Neural cell (in vitro differentiated cells): ENCODE results near the gene CCDC90B.

Source experiments
- CTCF ChIP-seq: fragments of 450-650 bp; IDR thresholded peaks from 2 replicates; pipeline ENCODE4 v1.5.1; 2014; ENCODE audit warnings: antibody characterized with exemption, mild to moderate bottlenecking, moderate library complexity; ENCODE audit not compliant: poor library complexity, severe bottlenecking
- EP300 ChIP-seq: fragments of 450-650 bp; conservative IDR thresholded peaks from 2 replicates; pipeline ENCODE4 v1.6.1; 2014; ENCODE audit warnings: antibody characterized with exemption, mild to moderate bottlenecking, moderate library complexity; ENCODE audit not compliant: poor library complexity, severe bottlenecking
- EZH2 ChIP-seq: fragments of 200-600, 300-800 bp; shearing (Covaris generic), sonication (generic); IDR thresholded peaks from 2 replicates; pipeline ENCODE4 v1.6.1; 2014; ENCODE audit warnings: antibody characterized with exemption, low read length, borderline replicate concordance, mild to moderate bottlenecking; ENCODE audit not compliant: insufficient read depth, poor library complexity, severe bottlenecking
- MXI1 ChIP-seq: fragments of 450-650 bp; conservative IDR thresholded peaks from 2 replicates; pipeline ENCODE4 v1.6.1; 2014; ENCODE audit warnings: antibody characterized with exemption, mild to moderate bottlenecking; ENCODE audit not compliant: poor library complexity, severe bottlenecking
- POLR2AphosphoS5 ChIP-seq: IDR thresholded peaks from 2 replicates; pipeline ENCODE4 v1.6.1; 2012
- RAD21 ChIP-seq: fragments of 450-650 bp; conservative IDR thresholded peaks from 2 replicates; pipeline ENCODE4 v1.6.1; 2014; ENCODE audit warnings: antibody characterized with exemption, mild to moderate bottlenecking, moderate library complexity
- REST ChIP-seq: IDR thresholded peaks from 2 replicates; pipeline ENCODE4 v1.6.1; 2012; ENCODE audit warnings: borderline replicate concordance
- SMC3 ChIP-seq: fragments of 450-650 bp; conservative IDR thresholded peaks from 2 replicates; pipeline ENCODE4 v1.6.1; 2014; ENCODE audit warnings: antibody characterized with exemption, mild to moderate bottlenecking, moderate library complexity; ENCODE audit not compliant: poor library complexity
- TAF1 ChIP-seq: IDR thresholded peaks from 2 replicates; pipeline ENCODE4 v1.6.1; 2012; ENCODE audit warnings: low read depth

GRCh38 chr11:83306200-83307080 is 20.3 kb upstream of the CCDC90B start:
- peak; percentile 29 for TF ChIP-seq CTCF
- TF ChIP-seq EZH2 = no peak
- TF ChIP-seq REST = no peak
- TF ChIP-seq EP300 = no peak
- no peak for TF ChIP-seq TAF1
- TF ChIP-seq POLR2AphosphoS5 = no peak
- TF ChIP-seq MXI1 = no peak
- no peak for TF ChIP-seq RAD21
- no peak for TF ChIP-seq SMC3
